ENCODE measurements around the gene UTY. TPM values are rescaled to one million over a fixed set of nuclear protein-coding genes. Genes with fewer than 3 reads are reported as not detected.

UTY gene
- total and polyA plus RNA-seq, 2 of the 13 experiments (the other 11 are each of a cell fraction or from before 2014, with no cell fraction given) = not detected

DNA sequence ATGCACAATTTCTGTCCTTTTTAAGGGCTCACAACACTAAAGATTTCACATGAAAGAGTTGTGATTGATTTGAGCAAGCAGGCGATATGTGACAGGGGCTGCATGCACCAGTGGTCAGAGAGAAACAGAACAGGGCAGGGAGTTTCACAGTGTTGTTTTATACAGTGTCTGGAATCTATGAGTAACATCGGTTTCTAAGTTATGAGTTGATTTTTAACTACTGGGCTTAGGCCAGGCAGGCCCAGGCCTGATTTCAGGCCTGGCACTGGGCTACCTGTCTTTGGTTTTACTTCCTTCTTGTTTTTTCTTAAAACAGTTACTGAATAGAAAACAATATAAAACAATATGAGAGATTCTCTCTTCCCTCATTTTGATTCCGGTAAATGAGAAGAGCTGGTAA is 13.9 kb upstream of the UTY start (continued):
- TF ChIP-seq ISL2 (CRISPR knock-in tag; IDR thresholded peaks at IDR 0.05) (no peak), ZNF253 (CRISPR knock-in tag; IDR thresholded peaks at IDR 0.05; ENCODE audit: borderline replicate concordance) (no peak), SATB2 (CRISPR knock-in tag; IDR thresholded peaks at IDR 0.05) (no peak)
- TF ChIP-seq, protein P1, sequence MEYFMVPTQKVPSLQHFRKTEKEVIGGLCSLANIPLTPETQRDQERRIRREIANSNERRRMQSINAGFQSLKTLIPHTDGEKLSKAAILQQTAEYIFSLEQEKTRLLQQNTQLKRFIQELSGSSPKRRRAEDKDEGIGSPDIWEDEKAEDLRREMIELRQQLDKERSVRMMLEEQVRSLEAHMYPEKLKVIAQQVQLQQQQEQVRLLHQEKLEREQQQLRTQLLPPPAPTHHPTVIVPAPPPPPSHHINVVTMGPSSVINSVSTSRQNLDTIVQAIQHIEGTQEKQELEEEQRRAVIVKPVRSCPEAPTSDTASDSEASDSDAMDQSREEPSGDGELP (IDR thresholded peaks at IDR 0.05; ENCODE audit: borderline replicate concordance, low read depth) = no peak
- TF ChIP-seq, protein P2, sequence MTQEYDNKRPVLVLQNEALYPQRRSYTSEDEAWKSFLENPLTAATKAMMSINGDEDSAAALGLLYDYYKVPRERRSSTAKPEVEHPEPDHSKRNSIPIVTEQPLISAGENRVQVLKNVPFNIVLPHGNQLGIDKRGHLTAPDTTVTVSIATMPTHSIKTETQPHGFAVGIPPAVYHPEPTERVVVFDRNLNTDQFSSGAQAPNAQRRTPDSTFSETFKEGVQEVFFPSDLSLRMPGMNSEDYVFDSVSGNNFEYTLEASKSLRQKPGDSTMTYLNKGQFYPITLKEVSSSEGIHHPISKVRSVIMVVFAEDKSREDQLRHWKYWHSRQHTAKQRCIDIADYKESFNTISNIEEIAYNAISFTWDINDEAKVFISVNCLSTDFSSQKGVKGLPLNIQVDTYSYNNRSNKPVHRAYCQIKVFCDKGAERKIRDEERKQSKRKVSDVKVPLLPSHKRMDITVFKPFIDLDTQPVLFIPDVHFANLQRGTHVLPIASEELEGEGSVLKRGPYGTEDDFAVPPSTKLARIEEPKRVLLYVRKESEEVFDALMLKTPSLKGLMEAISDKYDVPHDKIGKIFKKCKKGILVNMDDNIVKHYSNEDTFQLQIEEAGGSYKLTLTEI (CRISPR knock-in tag; conservative IDR thresholded peaks at IDR 0.05) = no peak

DNA sequence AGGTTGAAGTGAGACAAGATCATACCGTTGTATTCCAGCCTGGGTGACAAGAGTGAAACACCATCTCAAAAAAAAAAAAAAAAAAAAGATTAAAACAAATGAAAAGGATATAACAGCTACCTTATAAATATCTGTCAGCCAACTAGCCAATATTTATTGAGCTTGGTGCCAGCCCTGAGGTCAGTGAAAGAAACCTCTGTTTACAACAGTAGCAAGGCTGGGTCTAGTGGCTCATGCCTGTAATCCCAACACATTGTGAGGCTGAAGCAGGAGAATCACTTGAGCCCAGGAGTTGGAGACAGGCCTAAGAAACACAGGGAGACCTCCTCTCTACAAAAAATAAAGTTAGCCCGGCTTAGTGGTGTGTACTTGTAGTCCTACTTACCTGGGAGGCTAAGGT is 12.6 kb upstream of the UTY start:
- in situ Hi-C loops (cut with HindIII; ENCODE audit: extremely low pct_ligation_motif_present, low pct_unique_long_range_greater_than_20kb) = no loop called here

More for the DNA sequence above, 12.6 kb upstream of the UTY start:
- POLR2A ChIA-PET = no interaction called here
- intact Hi-C loops (cut with micrococcal nuclease; ENCODE audit: unreplicated experiment) = no loop called here
- Histone ChIP-seq H3K9ac (ENCODE audit: insufficient read depth, low read depth, low read length) (no peak overlapping the region), H3K27ac (ENCODE audit: extremely low read length, insufficient read depth, low read length) (no peak overlapping the region), H2AFZ (ENCODE audit: low read length) (no peak overlapping the region), H3K27me3 (ENCODE audit: control insufficient read depth in 1 of 2, insufficient read depth in 2 of 2, low read length in 2 of 2) (no peaks in the 10 kb centered on the region), H3K4me1 (ENCODE audit: insufficient read depth, low read length) (no peaks in the 10 kb centered on the region), H3K9me3 (ENCODE audit: low read length) (peaks cover 10% of the 10 kb centered on the region; the same call in 1 of the 2 replicates), H3K4me3 (replicated peaks in 1 of 3; ENCODE audit: insufficient read depth in 1 of 3, low read depth in 2 of 3, low read length in 3 of 3) (no peak overlapping the region), H3K79me2 (ENCODE audit: insufficient read depth, low read length) (no peaks in the 10 kb centered on the region), H3K36me3 (replicated peaks in 1 of 2; ENCODE audit: control insufficient read depth in 1 of 2, insufficient read depth in 2 of 2, low read length in 2 of 2) (no peaks in the 10 kb centered on the region), H3K4me2 (ENCODE audit: low read depth, low read length) (no peak overlapping the region), H4K20me1 (ENCODE audit: insufficient read depth, low read length) (no peaks in the 10 kb centered on the region)
- 5% methylated on average over 2 of the region's 2 CpGs for WGBS (ENCODE audit: low lambda C conversion rate)
- DNase-seq (ENCODE audit: low spot score) = no peak
- ATAC-seq = no peak
- CTCF ChIA-PET (ENCODE audit: low intra/inter-chr PET ratio, low total read pairs) = no interaction called here
- FAIRE-seq = no peak
- TF ChIP-seq ZNF329 (CRISPR knock-in tag; IDR thresholded peaks at IDR 0.05; ENCODE audit: low read depth) (no peak), ATF1 (CRISPR knock-in tag; IDR thresholded peaks at IDR 0.05) (no peak)
- TF ChIP-seq, protein P3, sequence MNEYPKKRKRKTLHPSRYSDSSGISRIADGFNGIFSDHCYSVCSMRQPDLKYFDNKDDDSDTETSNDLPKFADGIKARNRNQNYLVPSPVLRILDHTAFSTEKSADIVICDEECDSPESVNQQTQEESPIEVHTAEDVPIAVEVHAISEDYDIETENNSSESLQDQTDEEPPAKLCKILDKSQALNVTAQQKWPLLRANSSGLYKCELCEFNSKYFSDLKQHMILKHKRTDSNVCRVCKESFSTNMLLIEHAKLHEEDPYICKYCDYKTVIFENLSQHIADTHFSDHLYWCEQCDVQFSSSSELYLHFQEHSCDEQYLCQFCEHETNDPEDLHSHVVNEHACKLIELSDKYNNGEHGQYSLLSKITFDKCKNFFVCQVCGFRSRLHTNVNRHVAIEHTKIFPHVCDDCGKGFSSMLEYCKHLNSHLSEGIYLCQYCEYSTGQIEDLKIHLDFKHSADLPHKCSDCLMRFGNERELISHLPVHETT (CRISPR knock-in tag; conservative IDR thresholded peaks at IDR 0.05) = no peak
- BruUV-seq (replicated peaks) = no TSS peak

Data from HepG2 (cell line).